Prostate gland (tissue), 2 donors: ENCODE results near the gene ZNF813.

Source experiments
- CTCF ChIP-seq, 4 experiments: fragments of 200-600 bp in 2 of 4; fragments of 450-650 bp in 2 of 4; sonication (generic) in 2 of 4; IDR thresholded peaks; 1 replicate in 3 of 4; 2 replicates in 1 of 4; pipeline ENCODE4 v1.5.1; 2016 to 2019; ENCODE audit warnings: antibody characterized with exemption in 4 of 4, mild to moderate bottlenecking in 2 of 4, moderate library complexity in 2 of 4
- POLR2A ChIP-seq: fragments of 450-650 bp; IDR thresholded peaks from one replicate; pipeline ENCODE4 v1.6.1; 2016; ENCODE audit warnings: antibody characterized with exemption, mild to moderate bottlenecking

- TF ChIP-seq POLR2A (no peak), CTCF (IDR thresholded peaks at IDR 0.05) (peak in 1 of 4 experiments; percentile 16)
These were observed 37.4 kb downstream of the ZNF813 start for GRCh38 chr19:53504885-53505284.
